Muscle layer of colon (tissue), 2 donors: Measurements from ENCODE around the gene RORC.

Experiments used
- H3K27ac ChIP-seq: one replicate; pipeline ENCODE4 v1.7.0; 2013; ENCODE audit warnings: low read depth, mild to moderate bottlenecking, low read length, moderate library complexity
- H3K27me3 ChIP-seq, 2 donors: one replicate each; pipeline ENCODE4 v1.7.0; 2013; ENCODE audit warnings: low read length in 2 of 2, mild to moderate bottlenecking in 2 of 2; ENCODE audit not compliant: insufficient read depth in 2 of 2, control insufficient read depth in 1 of 2
- H3K36me3 ChIP-seq: one replicate; pipeline ENCODE4 v1.7.0; 2013; ENCODE audit warnings: mild to moderate bottlenecking, low read length; ENCODE audit not compliant: insufficient read depth
- H3K4me1 ChIP-seq: one replicate; pipeline ENCODE4 v1.7.0; 2013; ENCODE audit warnings: mild to moderate bottlenecking, low read length; ENCODE audit not compliant: insufficient read depth
- H3K4me3 ChIP-seq, 2 donors: one replicate each; pipeline ENCODE4 v1.7.0; 2013; ENCODE audit warnings: low read length in 2 of 2, low read depth in 1 of 2, mild to moderate bottlenecking in 1 of 2, moderate library complexity in 1 of 2
- H3K9ac ChIP-seq: one replicate; pipeline ENCODE4 v1.7.0; 2013; ENCODE audit warnings: low read length
- H3K9me3 ChIP-seq: one replicate; pipeline ENCODE4 v1.7.0; 2013; ENCODE audit warnings: mild to moderate bottlenecking, low read length
- donor health status: abdominal sarcoma.
- donor health status: Adenocarcinoma of cecum.

RORC gene

DNA sequence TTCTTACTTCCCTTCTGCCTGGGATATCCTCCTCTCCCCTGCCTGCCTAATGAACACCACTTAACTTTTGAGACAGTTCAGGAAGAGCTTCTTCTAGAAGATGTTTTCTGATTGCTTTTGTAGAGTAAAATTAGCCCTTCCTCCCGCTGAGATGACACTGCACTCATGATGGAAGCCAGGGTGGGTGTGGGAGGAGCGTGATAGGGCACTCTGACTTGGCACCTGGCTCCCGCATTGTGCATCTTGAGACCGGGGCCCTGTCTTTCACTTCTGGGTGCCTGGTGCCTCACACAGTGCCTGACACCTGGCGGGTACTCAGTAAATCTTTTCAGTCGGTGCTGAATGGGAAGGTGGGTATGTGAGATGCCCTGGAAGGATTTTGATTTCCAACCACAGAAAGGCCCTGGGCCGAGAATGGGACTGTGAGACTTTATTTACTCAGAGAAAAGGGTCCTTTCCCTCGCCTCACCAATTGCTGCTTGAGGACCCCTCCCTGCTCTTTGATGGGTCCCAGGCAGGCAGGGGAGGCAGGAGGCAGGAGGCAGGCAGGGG lies 15.2 kb upstream of the RORC start:
- no peak overlapping the region for H3K27ac ChIP-seq
- H3K4me3 ChIP-seq: no peak overlapping the region
- H3K9me3 ChIP-seq: no peaks in the 10 kb centered on the region
- H3K9ac ChIP-seq: no peak overlapping the region
- no peaks in the 10 kb centered on the region for H3K36me3 ChIP-seq
- H3K4me1 ChIP-seq: no peaks in the 10 kb centered on the region
- H3K27me3 ChIP-seq: peaks cover 0 to 5% of the 10 kb centered on the region in 2 donors

GRCh38 chr1:151846062-151846568 lies 14.5 kb upstream of the RORC start:
- H3K4me1 ChIP-seq: no peaks in the 10 kb centered on the region
- no peaks in the 10 kb centered on the region for H3K9me3 ChIP-seq
- no peaks in the 10 kb centered on the region for H3K36me3 ChIP-seq
- H3K4me3 ChIP-seq: no peak overlapping the region
- no peak overlapping the region for H3K27ac ChIP-seq
- peaks cover 2 to 5% of the 10 kb centered on the region in 2 donors for H3K27me3 ChIP-seq
- no peak overlapping the region for H3K9ac ChIP-seq

DNA sequence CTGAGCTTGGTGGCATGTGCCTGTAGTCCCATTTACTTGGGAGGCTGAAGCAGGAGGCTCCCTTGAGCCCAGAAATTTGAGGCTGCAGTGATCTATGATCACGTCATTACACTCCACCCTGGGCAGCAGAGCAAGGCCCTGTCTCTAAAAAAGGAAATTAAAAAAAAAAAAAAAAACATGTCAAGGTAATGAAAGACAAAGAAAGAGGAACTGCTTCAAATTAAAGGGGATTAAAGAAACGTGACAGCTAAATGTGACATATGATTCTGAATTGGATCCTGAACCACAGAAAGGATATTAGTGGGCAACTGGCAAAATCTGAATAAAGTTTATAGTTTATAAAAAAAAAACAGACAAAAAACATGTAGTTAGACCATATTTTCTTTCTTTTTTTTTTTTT lies 11.8 kb upstream of the RORC start:
- no peak overlapping the region for H3K4me3 ChIP-seq
- no peaks in the 10 kb centered on the region for H3K36me3 ChIP-seq
- H3K27me3 ChIP-seq: peaks cover 26 to 27% of the 10 kb centered on the region in 2 donors
- H3K9ac ChIP-seq: no peak overlapping the region
- H3K27ac ChIP-seq: no peak overlapping the region
- H3K4me1 ChIP-seq: peaks cover 12% of the 10 kb centered on the region
- no peaks in the 10 kb centered on the region for H3K9me3 ChIP-seq

DNA sequence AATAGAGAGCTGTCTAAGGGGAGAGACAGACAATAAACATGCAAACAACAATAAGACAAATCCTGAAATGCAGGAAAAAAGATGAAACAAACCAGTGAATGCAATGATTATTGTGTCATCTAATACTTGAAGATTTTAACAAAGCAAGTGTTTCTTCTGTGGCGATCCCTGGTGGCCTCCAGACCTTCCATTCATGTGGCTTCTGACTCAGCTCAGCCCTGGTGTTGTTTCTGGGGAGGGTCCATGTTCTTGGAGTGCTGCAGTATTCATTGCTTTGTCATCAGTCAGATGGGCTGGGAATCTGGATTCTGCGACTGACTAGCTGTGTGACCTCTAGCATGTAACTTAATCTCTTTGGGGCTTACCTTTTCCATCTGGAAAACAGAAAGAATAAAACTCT lies 9.5 kb upstream of the RORC start:
- Histone ChIP-seq H3K4me3 (no peak overlapping the region), H3K9ac (no peak overlapping the region), H3K27me3 (peaks cover 41% of the 10 kb centered on the region in 2 donors), H3K9me3 (no peaks in the 10 kb centered on the region), H3K27ac (no peak overlapping the region), H3K4me1 (peaks cover 16% of the 10 kb centered on the region), H3K36me3 (no peaks in the 10 kb centered on the region)

DNA sequence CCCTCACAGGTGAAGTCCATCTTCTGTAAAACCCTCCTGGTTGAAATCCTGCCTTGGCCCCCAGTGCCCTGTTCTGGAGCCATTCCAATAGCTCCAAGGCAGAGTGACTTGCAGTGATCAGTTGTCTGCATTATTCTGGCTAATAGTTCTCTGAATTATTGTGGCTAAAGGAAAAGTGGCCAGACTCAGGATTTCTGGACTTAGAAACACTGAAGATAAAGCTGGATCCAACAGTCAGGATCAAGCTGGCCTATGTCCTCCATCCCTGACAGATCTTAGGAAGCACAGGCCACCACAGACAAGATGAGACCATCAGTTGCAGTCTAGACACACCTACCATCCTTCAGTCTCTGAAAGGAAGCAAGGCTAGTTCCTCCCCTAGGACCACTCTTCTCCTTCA lies 8.8 kb upstream of the RORC start:
- H3K27me3 ChIP-seq: peaks cover 39 to 42% of the 10 kb centered on the region in 2 donors
- peaks cover 16% of the 10 kb centered on the region for H3K4me1 ChIP-seq
- no peaks in the 10 kb centered on the region for H3K9me3 ChIP-seq
- no peaks in the 10 kb centered on the region for H3K36me3 ChIP-seq
- no peak overlapping the region for H3K9ac ChIP-seq
- H3K4me3 ChIP-seq: no peak overlapping the region
- no peak overlapping the region for H3K27ac ChIP-seq

GRCh38 chr1:151839457-151840403 lies 8.1 kb upstream of the RORC start, which contains the start of gene C2CD4D:
C2CD4D (minus strand) TSS chr1:151839820; CDS start chr1:151838989, 831 bp downstream.
- Histone ChIP-seq H3K27ac (no peak within 1 kb of the TSS), H3K4me3 (peak within 1 kb of the TSS; percentile 36 to 38), H3K36me3 (no peaks in the 10 kb centered on the region), H3K9ac (no peak within 1 kb of the TSS), H3K27me3 (peaks cover 39 to 42% of the 10 kb centered on the region in 2 donors), H3K4me1 (peaks cover 16% of the 10 kb centered on the region), H3K9me3 (no peaks in the 10 kb centered on the region)

- H3K27ac ChIP-seq: no peak overlapping the region
- peaks cover 39 to 42% of the 10 kb centered on the region in 2 donors for H3K27me3 ChIP-seq
- no peaks in the 10 kb centered on the region for H3K36me3 ChIP-seq
- peaks cover 16% of the 10 kb centered on the region for H3K4me1 ChIP-seq
- H3K4me3 ChIP-seq: peak overlapping the region in 1 of 2 donors; percentile 38
- H3K9me3 ChIP-seq: no peaks in the 10 kb centered on the region
- no peak overlapping the region for H3K9ac ChIP-seq
Observed at GRCh38 chr1:151839082-151839412, 7.4 kb upstream of the RORC start.

GRCh38 chr1:151838222-151839081 lies 6.8 kb upstream of the RORC start:
- Histone ChIP-seq H3K27ac (no peak overlapping the region), H3K27me3 (peaks cover 40 to 42% of the 10 kb centered on the region in 2 donors)

DNA sequence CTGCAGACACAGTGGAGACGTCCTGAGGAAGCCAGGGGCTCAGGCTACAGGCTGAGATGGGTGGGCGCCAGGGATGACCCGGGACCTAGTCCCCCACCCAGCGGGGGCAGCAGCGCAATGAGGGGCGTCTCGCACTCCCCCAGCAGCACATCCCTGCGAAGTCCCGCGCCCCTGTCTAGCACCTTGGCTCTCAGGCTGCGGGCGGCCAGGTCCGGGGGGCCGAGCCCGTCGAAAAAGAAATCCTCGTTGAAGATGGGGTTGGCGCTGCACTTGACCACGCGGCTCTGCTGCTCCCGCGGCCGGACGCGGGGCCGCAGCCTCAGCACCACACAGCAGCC lies 6.3 kb upstream of the RORC start:
- Histone ChIP-seq H3K4me3 (peak overlapping the region in 1 of 2 donors; percentile 36), H3K27ac (no peak overlapping the region), H3K4me1 (peaks cover 16% of the 10 kb centered on the region), H3K9me3 (no peaks in the 10 kb centered on the region), H3K36me3 (no peaks in the 10 kb centered on the region), H3K27me3 (peaks cover 42% of the 10 kb centered on the region in 2 donors), H3K9ac (no peak overlapping the region)

More at GRCh38 chr1:151838222-151839081, 6.8 kb upstream of the RORC start:
- H3K4me1 ChIP-seq: peaks cover 16% of the 10 kb centered on the region
- peak overlapping the region; percentile 36 to 38 for H3K4me3 ChIP-seq
- H3K9me3 ChIP-seq: no peaks in the 10 kb centered on the region
- H3K36me3 ChIP-seq: no peaks in the 10 kb centered on the region
- no peak overlapping the region for H3K9ac ChIP-seq

DNA sequence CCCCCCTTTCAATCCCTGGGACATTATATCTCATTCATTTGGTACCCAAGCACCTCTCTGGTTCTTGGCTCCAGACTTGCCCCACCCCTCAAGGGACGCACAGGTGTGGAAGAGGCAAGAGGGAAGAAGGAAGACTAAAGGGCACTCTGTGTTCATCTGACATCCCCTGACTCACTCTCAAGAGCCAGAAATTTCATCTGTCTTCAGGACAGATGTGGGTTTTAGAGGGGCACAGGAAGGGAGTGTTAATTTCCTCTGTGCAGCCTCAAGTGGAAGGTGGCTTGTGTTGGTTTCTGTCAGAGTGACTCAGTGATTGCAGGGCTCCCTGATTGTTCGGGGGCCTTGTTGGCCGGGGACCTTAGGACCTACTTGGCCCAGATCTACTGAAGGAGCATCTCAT lies 5.6 kb upstream of the RORC start:
- Histone ChIP-seq H3K4me3 (no peak overlapping the region), H3K4me1 (peaks cover 16% of the 10 kb centered on the region), H3K36me3 (no peaks in the 10 kb centered on the region), H3K9me3 (no peaks in the 10 kb centered on the region), H3K27me3 (peaks cover 42% of the 10 kb centered on the region in 2 donors), H3K9ac (no peak overlapping the region), H3K27ac (no peak overlapping the region)

DNA sequence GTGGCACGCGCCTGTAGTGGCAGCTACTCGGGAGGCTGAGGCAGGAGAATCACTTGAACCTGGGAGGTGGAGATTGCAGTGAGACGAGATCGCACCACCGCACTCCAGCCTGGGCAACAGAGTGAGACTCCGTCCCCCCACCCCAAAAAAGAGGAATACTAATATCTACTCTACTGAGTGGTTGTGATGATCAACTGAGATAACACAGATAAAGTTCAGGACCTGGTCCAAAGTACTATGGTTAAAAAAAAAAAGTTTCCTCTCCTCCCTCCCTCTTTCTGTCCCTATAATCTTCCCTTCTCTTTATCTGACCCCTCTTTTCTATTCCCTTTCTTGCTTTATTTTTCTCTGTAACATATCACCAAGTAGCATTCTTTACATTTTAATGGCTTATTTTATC lies 4.0 kb upstream of the RORC start:
- Histone ChIP-seq H3K9ac (no peak overlapping the region), H3K36me3 (no peaks in the 10 kb centered on the region), H3K4me3 (no peak overlapping the region), H3K9me3 (no peaks in the 10 kb centered on the region), H3K4me1 (peaks cover 16% of the 10 kb centered on the region), H3K27ac (no peak overlapping the region), H3K27me3 (peaks cover 35 to 50% of the 10 kb centered on the region in 2 donors)
